ENCODE data around the gene EFHC2. TPM values are rescaled to one million over a fixed set of nuclear protein-coding genes. Genes with fewer than 3 reads are reported as not detected.

EFHC2 gene
- total and polyA plus RNA-seq, 10 donors: 0.20 to 1.4 (median 0.71) TPM

- Histone ChIP-seq H3K36me3 (no peaks in the 10 kb centered on the region), H3K4me1 (no peaks in the 10 kb centered on the region), H3K27ac (no peak overlapping the region), H3K4me3 (no peak overlapping the region), H3K27me3 (replicated peaks in 1 of 7) (no peaks in the 10 kb centered on the region), H3K9me3 (no peaks in the 10 kb centered on the region)
- intact Hi-C loops (cut with DNase I; ENCODE audit: low total_unique reads): no loop called here
- 63 to 68% (median 67%) methylated on average over 2 of the region's 2 CpGs for WGBS, 5 donors
- DNase-seq: no peak
- TF ChIP-seq CTCF (IDR thresholded peaks at IDR 0.05 in 8 of 11, conservative IDR thresholded peaks at IDR 0.05 in 3 of 11): no peak
- TF ChIP-seq POLR2A (IDR thresholded peaks at IDR 0.05): no peak
- TF ChIP-seq POLR2AphosphoS5 (IDR thresholded peaks at IDR 0.05): no peak
Measured at GRCh38 chrX:44291468-44292092, 51.9 kb downstream of the EFHC2 start.

- TF ChIP-seq POLR2AphosphoS5 (IDR thresholded peaks at IDR 0.05): no peak
- TF ChIP-seq CTCF (IDR thresholded peaks at IDR 0.05 in 8 of 11, conservative IDR thresholded peaks at IDR 0.05 in 3 of 11): no peak
- TF ChIP-seq POLR2A (IDR thresholded peaks at IDR 0.05): no peak
- Histone ChIP-seq H3K27ac (no peak overlapping the region), H3K27me3 (replicated peaks in 1 of 7) (no peaks in the 10 kb centered on the region), H3K4me1 (no peaks in the 10 kb centered on the region), H3K4me3 (no peak overlapping the region), H3K36me3 (no peaks in the 10 kb centered on the region), H3K9me3 (no peaks in the 10 kb centered on the region)
- DNase-seq: no peak
- WGBS, 5 donors: 64 to 97% (median 86%) methylated on average over 5 of the region's 5 CpGs
- intact Hi-C loops (cut with DNase I; ENCODE audit: low total_unique reads): no loop called here
Measured at GRCh38 chrX:44290718-44291117, 52.8 kb downstream of the EFHC2 start.

GRCh38 chrX:44282753-44283152 lies 60.7 kb downstream of the EFHC2 start:
- Histone ChIP-seq H3K36me3 (no peaks in the 10 kb centered on the region), H3K4me3 (no peak overlapping the region), H3K27ac (no peak overlapping the region), H3K4me1 (no peaks in the 10 kb centered on the region), H3K9me3 (no peaks in the 10 kb centered on the region), H3K27me3 (replicated peaks in 1 of 7) (no peaks in the 10 kb centered on the region)
- no peak for DNase-seq
- TF ChIP-seq POLR2AphosphoS5 (IDR thresholded peaks at IDR 0.05) (no peak), POLR2A (IDR thresholded peaks at IDR 0.05) (no peak), CTCF (IDR thresholded peaks at IDR 0.05 in 8 of 11, conservative IDR thresholded peaks at IDR 0.05 in 3 of 11) (no peak)
- intact Hi-C loops (cut with DNase I; ENCODE audit: low total_unique reads): no loop called here
- WGBS, 5 donors: 79 to 93% (median 84%) methylated on average over 7 to 10 of the region's 10 CpGs

GRCh38 chrX:44280116-44280515 lies 63.4 kb downstream of the EFHC2 start:
- intact Hi-C loops (cut with DNase I; ENCODE audit: low total_unique reads): no loop called here
- DNase-seq: no peak
- Histone ChIP-seq H3K27ac (no peak overlapping the region), H3K27me3 (replicated peaks in 1 of 7) (no peaks in the 10 kb centered on the region), H3K9me3 (no peaks in the 10 kb centered on the region), H3K4me1 (no peaks in the 10 kb centered on the region), H3K4me3 (no peak overlapping the region), H3K36me3 (no peaks in the 10 kb centered on the region)
- TF ChIP-seq CTCF (IDR thresholded peaks at IDR 0.05 in 8 of 11, conservative IDR thresholded peaks at IDR 0.05 in 3 of 11) (no peak), POLR2AphosphoS5 (IDR thresholded peaks at IDR 0.05) (no peak)
